Right atrium auricular region (tissue), 2 donors: ENCODE results near the gene ARHGEF18. TPM values are rescaled to one million over a fixed set of nuclear protein-coding genes. Genes with fewer than 3 reads are reported as not detected.

ENCODE experiments used
- DNase-seq: peaks from one replicate; pipeline ENCODE4 v3.0.0-alpha.2; 2019; ENCODE audit warnings: low spot score
- H3K27ac ChIP-seq, 2 donors: fragments of 200-600 bp; sonication (generic); 1 replicate in 1 of 2; 2 replicates in 1 of 2; pipeline ENCODE4 v1.5.1; 2016 to 2019
- H3K27me3 ChIP-seq, 2 donors: fragments of 200-600 bp; sonication (generic); one replicate each; pipeline versions ENCODE4 v1.5.1 to v1.6.0; 2017 to 2019
- H3K36me3 ChIP-seq: fragments of 200-600 bp; sonication (generic); one replicate; pipeline ENCODE4 v1.5.1; 2016
- H3K4me1 ChIP-seq, 2 donors: fragments of 200-600 bp; sonication (generic); one replicate each; pipeline versions ENCODE4 v1.5.1 to v1.6.0; 2017 to 2019
- H3K4me3 ChIP-seq, 2 donors: fragments of 200-600 bp; sonication (generic); 1 replicate in 1 of 2; 2 replicates in 1 of 2; pipeline ENCODE4 v1.5.1; 2017 to 2019; ENCODE audit warnings: mild to moderate bottlenecking in 1 of 2, moderate library complexity in 1 of 2
- H3K9me3 ChIP-seq, 2 donors: fragments of 200-600 bp; sonication (generic); one replicate each; pipeline ENCODE4 v1.5.1; 2019
- CTCF ChIP-seq, 2 donors: fragments of 200-600 bp; sonication (generic); IDR thresholded peaks; one replicate each; pipeline ENCODE4 v1.5.1; 2019; ENCODE audit warnings: antibody characterized with exemption in 2 of 2
- total RNA-seq, 2 donors: library from RNA; depleted of rRNA; stranded (reverse); fragments of >200 nt; gene quantifications; one replicate each; pipeline ENCODE4 v1.1.0, GENCODE V29; 2016

The ARHGEF18 gene
- total RNA-seq, 2 donors from 2014 or later: 8.3 to 14.0 TPM

- H3K9me3 ChIP-seq: peaks cover 0 to 5% of the 10 kb centered on the region in 2 donors
- H3K27me3 ChIP-seq: no peaks in the 10 kb centered on the region
- no peaks in the 10 kb centered on the region for H3K36me3 ChIP-seq
- no peak overlapping the region for H3K4me3 ChIP-seq
- no peaks in the 10 kb centered on the region for H3K4me1 ChIP-seq
- H3K27ac ChIP-seq: no peak overlapping the region
- DNase-seq: no peak
- no peak for TF ChIP-seq CTCF (IDR thresholded peaks at IDR 0.05)
These were observed 36.8 kb upstream of the ARHGEF18 start for GRCh38 chr19:7311911-7312310.

- no peak overlapping the region for H3K4me3 ChIP-seq
- no peaks in the 10 kb centered on the region for H3K36me3 ChIP-seq
- H3K27me3 ChIP-seq: no peaks in the 10 kb centered on the region
- TF ChIP-seq CTCF (IDR thresholded peaks at IDR 0.05): no peak
- H3K27ac ChIP-seq: no peak overlapping the region
- no peaks in the 10 kb centered on the region for H3K4me1 ChIP-seq
- H3K9me3 ChIP-seq: peaks cover 0 to 5% of the 10 kb centered on the region in 2 donors
- no peak for DNase-seq
These were observed 35.9 kb upstream of the ARHGEF18 start for GRCh38 chr19:7312816-7313215.

GRCh38 chr19:7318176-7318575 lies 30.6 kb upstream of the ARHGEF18 start:
- Histone ChIP-seq H3K27ac (no peak overlapping the region), H3K9me3 (peaks cover 0 to 10% of the 10 kb centered on the region in 2 donors), H3K27me3 (no peaks in the 10 kb centered on the region), H3K4me3 (no peak overlapping the region), H3K36me3 (no peaks in the 10 kb centered on the region), H3K4me1 (peaks cover 0 to 12% of the 10 kb centered on the region in 2 donors)
- TF ChIP-seq CTCF (IDR thresholded peaks at IDR 0.05): no peak
- no peak for DNase-seq

- no peaks in the 10 kb centered on the region for H3K36me3 ChIP-seq
- DNase-seq: no peak
- H3K4me3 ChIP-seq: no peak overlapping the region
- no peak for TF ChIP-seq CTCF (IDR thresholded peaks at IDR 0.05)
- no peaks in the 10 kb centered on the region for H3K27me3 ChIP-seq
- H3K4me1 ChIP-seq: peaks cover 0 to 3% of the 10 kb centered on the region in 2 donors
- H3K9me3 ChIP-seq: peaks cover 0 to 10% of the 10 kb centered on the region in 2 donors
- H3K27ac ChIP-seq: no peak overlapping the region
These were observed 22.4 kb upstream of the ARHGEF18 start for GRCh38 chr19:7326105-7326877.

GRCh38 chr19:7327802-7328201 lies 20.9 kb upstream of the ARHGEF18 start:
- no peak overlapping the region for H3K4me3 ChIP-seq
- H3K27me3 ChIP-seq: no peaks in the 10 kb centered on the region
- no peak for TF ChIP-seq CTCF (IDR thresholded peaks at IDR 0.05)
- peaks cover 0 to 10% of the 10 kb centered on the region in 2 donors for H3K9me3 ChIP-seq
- no peaks in the 10 kb centered on the region for H3K36me3 ChIP-seq
- no peak overlapping the region for H3K27ac ChIP-seq
- DNase-seq: no peak
- no peaks in the 10 kb centered on the region for H3K4me1 ChIP-seq

GRCh38 chr19:7328647-7329046 lies 20.1 kb upstream of the ARHGEF18 start:
- no peak for DNase-seq
- H3K36me3 ChIP-seq: no peaks in the 10 kb centered on the region
- H3K4me1 ChIP-seq: no peaks in the 10 kb centered on the region
- no peak overlapping the region for H3K27ac ChIP-seq
- no peak for TF ChIP-seq CTCF (IDR thresholded peaks at IDR 0.05)
- no peaks in the 10 kb centered on the region for H3K27me3 ChIP-seq
- H3K4me3 ChIP-seq: no peak overlapping the region
- peaks cover 0 to 10% of the 10 kb centered on the region in 2 donors for H3K9me3 ChIP-seq
